GM23338 (cell line): ENCODE results near the gene KLK6. TPM values are rescaled to one million over a fixed set of nuclear protein-coding genes. Genes with fewer than 3 reads are reported as not detected.

Experiments used
- ATAC-seq: fragments of 200-7000 bp; cut with Tn5 transposase; 3 replicates; pipeline ENCODE4 v1.9.1; 2020
- DNase-seq: peaks from one replicate; pipeline ENCODE4 v3.0.0-alpha.2; 2015; ENCODE audit warnings: low spot score
- H2AFZ ChIP-seq: fragments of 200-600 bp; sonication (generic); 2 replicates; pipeline ENCODE4 v1.8.0; 2016; ENCODE audit warnings: antibody characterized with exemption, mild to moderate bottlenecking, moderate library complexity
- H3F3A ChIP-seq: fragments of 200-600 bp; sonication (generic); replicated peaks from 2 replicates; pipeline ENCODE4 v1.8.0; 2017; ENCODE audit warnings: antibody characterized with exemption, mixed run types, low read depth
- H3K27ac ChIP-seq: fragments of 200-600 bp; sonication (generic); 2 replicates; pipeline ENCODE4 v1.6.1; 2016; ENCODE audit warnings: low read depth
- H3K27me3 ChIP-seq: fragments of 200-600 bp; sonication (generic); 2 replicates; pipeline ENCODE4 v1.8.0; 2016; ENCODE audit warnings: mild to moderate bottlenecking, mixed run types, moderate library complexity; ENCODE audit not compliant: insufficient read depth
- H3K36me3 ChIP-seq: fragments of 200-600 bp; sonication (generic); 2 replicates; pipeline ENCODE4 v1.8.0; 2016; ENCODE audit warnings: mild to moderate bottlenecking; ENCODE audit not compliant: insufficient read depth
- H3K4me1 ChIP-seq: fragments of 200-600 bp; sonication (generic); 2 replicates; pipeline ENCODE4 v1.8.0; 2016; ENCODE audit warnings: mild to moderate bottlenecking, moderate library complexity; ENCODE audit not compliant: insufficient read depth
- H3K4me2 ChIP-seq: fragments of 200-600 bp; sonication (generic); 2 replicates; pipeline ENCODE4 v1.7.1; 2017; ENCODE audit warnings: mixed run types
- H3K4me3 ChIP-seq: fragments of 200-600 bp; sonication (generic); 2 replicates; pipeline ENCODE4 v1.6.1; 2016; ENCODE audit warnings: mixed run types
- H3K79me2 ChIP-seq: fragments of 200-600 bp; sonication (generic); replicated peaks from 2 replicates; pipeline ENCODE4 v1.8.0; 2017; ENCODE audit warnings: mild to moderate bottlenecking; ENCODE audit not compliant: insufficient read depth
- H3K9me2 ChIP-seq: fragments of 200-600 bp; sonication (generic); 2 replicates; pipeline ENCODE4 v1.8.0; 2017; ENCODE audit not compliant: insufficient read depth
- H4K20me1 ChIP-seq: fragments of 200-600 bp; sonication (generic); replicated peaks from 2 replicates; pipeline ENCODE4 v1.8.0; 2017; ENCODE audit warnings: mild to moderate bottlenecking; ENCODE audit not compliant: insufficient read depth
- H3K27ac Mint-ChIP-seq: 2 replicates; pipeline ENCODE4 v1.8.0; 2020; ENCODE audit warnings: inconsistent platforms, mild to moderate bottlenecking, moderate library complexity, mixed read lengths
- H3K27me3 Mint-ChIP-seq: 3 replicates; pipeline ENCODE4 v1.8.0; 2022; ENCODE audit warnings: low read depth, mild to moderate bottlenecking, moderate library complexity, mixed read lengths, inconsistent platforms; ENCODE audit not compliant: insufficient read depth, poor library complexity
- H3K36me3 Mint-ChIP-seq: 3 replicates; pipeline ENCODE4 v1.8.0; 2021; ENCODE audit warnings: low read depth, mild to moderate bottlenecking, inconsistent platforms, moderate library complexity, mixed read lengths
- H3K4me1 Mint-ChIP-seq: 3 replicates; pipeline ENCODE4 v1.8.0; 2020; ENCODE audit warnings: mild to moderate bottlenecking, inconsistent platforms, mixed read lengths
- H3K4me3 Mint-ChIP-seq: 3 replicates; pipeline ENCODE4 v1.8.0; 2021; ENCODE audit warnings: moderate library complexity, mild to moderate bottlenecking, inconsistent platforms, mixed read lengths
- H3K9me3 Mint-ChIP-seq: 3 replicates; pipeline ENCODE4 v1.8.0; 2020; ENCODE audit warnings: moderate library complexity, mild to moderate bottlenecking, inconsistent platforms, mixed read lengths
- CREB1 ChIP-seq: fragments of 250-450 bp; sonication (Bioruptor Pico); IDR thresholded peaks from 2 replicates; pipeline ENCODE4 v1.5.0; 2020; ENCODE audit warnings: low read depth, mild to moderate bottlenecking, moderate library complexity
- EZH2 ChIP-seq: fragments of 200-600 bp; sonication (generic); IDR thresholded peaks from one replicate; pipeline ENCODE4 v1.8.0; 2017; ENCODE audit warnings: antibody characterized with exemption, mild to moderate bottlenecking, low read depth; ENCODE audit not compliant: unreplicated experiment
- EZH2phosphoT487 ChIP-seq: fragments of 200-600 bp; sonication (generic); IDR thresholded peaks from one replicate; pipeline ENCODE4 v1.8.1; 2018; ENCODE audit warnings: antibody characterized with exemption; ENCODE audit not compliant: unreplicated experiment
- JUNB ChIP-seq: IDR thresholded peaks from one replicate; pipeline ENCODE4 v1.6.1; 2016; ENCODE audit warnings: antibody characterized with exemption; ENCODE audit not compliant: unreplicated experiment
- NANOG ChIP-seq: IDR thresholded peaks from 2 replicates; pipeline ENCODE4 v1.6.1; 2016; ENCODE audit warnings: antibody characterized with exemption, borderline replicate concordance
- POLR2AphosphoS5 ChIP-seq: IDR thresholded peaks from 2 replicates; pipeline ENCODE4 v1.6.1; 2016; ENCODE audit warnings: antibody characterized with exemption, low read depth
- STAT1 ChIP-seq: IDR thresholded peaks from one replicate; pipeline ENCODE4 v1.6.1; 2016; ENCODE audit warnings: antibody characterized with exemption; ENCODE audit not compliant: unreplicated experiment
- ZNF114 ChIP-seq: fragments of 250-450 bp; sonication (Bioruptor Pico); IDR thresholded peaks from 2 replicates; pipeline ENCODE4 v1.5.0; 2020; ENCODE audit warnings: mild to moderate bottlenecking, moderate library complexity
- ZNF331 ChIP-seq: fragments of 250-450 bp; sonication (Bioruptor Pico); IDR thresholded peaks from 2 replicates; pipeline ENCODE4 v1.5.0; 2020; ENCODE audit warnings: low read depth, mild to moderate bottlenecking, moderate library complexity
- polyA plus RNA-seq: library from polyadenylated mRNA; unstranded; fragments of >200 nt; fragmentation: Nextera tagmentation; extraction: Ambion mirVana; gene quantifications from 2 replicates; pipeline ENCODE4 v1.2.1, GENCODE V29; 2016
- total RNA-seq: library from RNA; depleted of rRNA; stranded (reverse); fragments of >200 nt; shearing (Covaris generic); gene quantifications from 2 replicates; pipeline ENCODE4 v1.2.3, GENCODE V29; 2014
- TF ChIP-seq, protein P1 (sequence below): fragments of 250-450 bp; sonication (Bioruptor Pico); IDR thresholded peaks from 2 replicates; pipeline ENCODE4 v1.5.0; 2020; ENCODE audit warnings: mild to moderate bottlenecking, moderate library complexity
- TF ChIP-seq, protein P2 (sequence below), 2 experiments: fragments of 200-600 bp in 1 of 2; sonication (generic) in 1 of 2; conservative IDR thresholded peaks; 2 replicates each; pipeline versions ENCODE4 v1.5.1 to v1.6.1; 2016 to 2017; ENCODE audit warnings: antibody characterized with exemption in 2 of 2, low read depth in 2 of 2, mild to moderate bottlenecking in 2 of 2, moderate library complexity in 1 of 2
- TF ChIP-seq, protein P3 (sequence below): IDR thresholded peaks from one replicate; pipeline ENCODE4 v1.6.1; 2018; ENCODE audit warnings: antibody characterized with exemption; ENCODE audit not compliant: unreplicated experiment
- TF ChIP-seq, protein P4 (sequence below): IDR thresholded peaks from 2 replicates; pipeline ENCODE4 v1.6.1; 2016; ENCODE audit warnings: antibody characterized with exemption

The KLK6 gene
- total and polyA plus RNA-seq, 2 experiments from 2014 or later, result 0.47 to 0.56 TPM

DNA sequence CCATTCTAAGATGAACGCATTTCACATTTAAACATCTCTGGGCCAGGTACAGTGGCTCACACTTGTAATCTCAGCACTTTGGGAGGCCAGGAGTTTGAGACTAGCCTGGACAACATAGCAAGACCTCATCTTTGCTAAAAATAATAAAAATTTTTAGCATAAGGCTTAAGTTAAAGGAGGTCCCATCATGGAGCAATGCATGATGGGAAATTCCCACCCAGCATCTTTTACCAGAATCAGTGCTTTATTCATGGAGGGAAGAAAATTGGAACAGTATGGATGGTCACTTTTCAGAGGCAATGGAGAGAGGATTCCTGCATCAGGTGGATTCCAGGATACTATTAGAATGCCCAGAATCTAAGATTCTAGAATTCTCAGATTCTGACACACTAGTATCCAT lies 35.9 kb upstream of the KLK6 start:
- Mint-ChIP-seq H3K27ac (no peak overlapping the region), H3K9me3 (no peaks in the 10 kb centered on the region), H3K36me3 (no peaks in the 10 kb centered on the region), H3K4me1 (peaks cover 19% of the 10 kb centered on the region), H3K4me3 (no peak overlapping the region), H3K27me3 (peaks cover 22% of the 10 kb centered on the region)
- Histone ChIP-seq H3K9me2 (no peaks in the 10 kb centered on the region), H3K79me2 (no peaks in the 10 kb centered on the region), H3K4me1 (peaks cover 17% of the 10 kb centered on the region), H3F3A (no peaks in the 10 kb centered on the region), H2AFZ (no peak overlapping the region), H3K4me3 (no peak overlapping the region), H3K27ac (no peak overlapping the region), H3K36me3 (no peaks in the 10 kb centered on the region), H3K4me2 (no peak overlapping the region), H3K27me3 (no peaks in the 10 kb centered on the region), H4K20me1 (no peaks in the 10 kb centered on the region)
- no peak for TF ChIP-seq STAT1
- no peak for TF ChIP-seq ZNF331 (CRISPR knock-in tag)
- TF ChIP-seq JUNB, result no peak
- no peak for TF ChIP-seq CREB1 (CRISPR knock-in tag)
- TF ChIP-seq ZNF114 (CRISPR knock-in tag), result no peak
- TF ChIP-seq, protein P1, sequence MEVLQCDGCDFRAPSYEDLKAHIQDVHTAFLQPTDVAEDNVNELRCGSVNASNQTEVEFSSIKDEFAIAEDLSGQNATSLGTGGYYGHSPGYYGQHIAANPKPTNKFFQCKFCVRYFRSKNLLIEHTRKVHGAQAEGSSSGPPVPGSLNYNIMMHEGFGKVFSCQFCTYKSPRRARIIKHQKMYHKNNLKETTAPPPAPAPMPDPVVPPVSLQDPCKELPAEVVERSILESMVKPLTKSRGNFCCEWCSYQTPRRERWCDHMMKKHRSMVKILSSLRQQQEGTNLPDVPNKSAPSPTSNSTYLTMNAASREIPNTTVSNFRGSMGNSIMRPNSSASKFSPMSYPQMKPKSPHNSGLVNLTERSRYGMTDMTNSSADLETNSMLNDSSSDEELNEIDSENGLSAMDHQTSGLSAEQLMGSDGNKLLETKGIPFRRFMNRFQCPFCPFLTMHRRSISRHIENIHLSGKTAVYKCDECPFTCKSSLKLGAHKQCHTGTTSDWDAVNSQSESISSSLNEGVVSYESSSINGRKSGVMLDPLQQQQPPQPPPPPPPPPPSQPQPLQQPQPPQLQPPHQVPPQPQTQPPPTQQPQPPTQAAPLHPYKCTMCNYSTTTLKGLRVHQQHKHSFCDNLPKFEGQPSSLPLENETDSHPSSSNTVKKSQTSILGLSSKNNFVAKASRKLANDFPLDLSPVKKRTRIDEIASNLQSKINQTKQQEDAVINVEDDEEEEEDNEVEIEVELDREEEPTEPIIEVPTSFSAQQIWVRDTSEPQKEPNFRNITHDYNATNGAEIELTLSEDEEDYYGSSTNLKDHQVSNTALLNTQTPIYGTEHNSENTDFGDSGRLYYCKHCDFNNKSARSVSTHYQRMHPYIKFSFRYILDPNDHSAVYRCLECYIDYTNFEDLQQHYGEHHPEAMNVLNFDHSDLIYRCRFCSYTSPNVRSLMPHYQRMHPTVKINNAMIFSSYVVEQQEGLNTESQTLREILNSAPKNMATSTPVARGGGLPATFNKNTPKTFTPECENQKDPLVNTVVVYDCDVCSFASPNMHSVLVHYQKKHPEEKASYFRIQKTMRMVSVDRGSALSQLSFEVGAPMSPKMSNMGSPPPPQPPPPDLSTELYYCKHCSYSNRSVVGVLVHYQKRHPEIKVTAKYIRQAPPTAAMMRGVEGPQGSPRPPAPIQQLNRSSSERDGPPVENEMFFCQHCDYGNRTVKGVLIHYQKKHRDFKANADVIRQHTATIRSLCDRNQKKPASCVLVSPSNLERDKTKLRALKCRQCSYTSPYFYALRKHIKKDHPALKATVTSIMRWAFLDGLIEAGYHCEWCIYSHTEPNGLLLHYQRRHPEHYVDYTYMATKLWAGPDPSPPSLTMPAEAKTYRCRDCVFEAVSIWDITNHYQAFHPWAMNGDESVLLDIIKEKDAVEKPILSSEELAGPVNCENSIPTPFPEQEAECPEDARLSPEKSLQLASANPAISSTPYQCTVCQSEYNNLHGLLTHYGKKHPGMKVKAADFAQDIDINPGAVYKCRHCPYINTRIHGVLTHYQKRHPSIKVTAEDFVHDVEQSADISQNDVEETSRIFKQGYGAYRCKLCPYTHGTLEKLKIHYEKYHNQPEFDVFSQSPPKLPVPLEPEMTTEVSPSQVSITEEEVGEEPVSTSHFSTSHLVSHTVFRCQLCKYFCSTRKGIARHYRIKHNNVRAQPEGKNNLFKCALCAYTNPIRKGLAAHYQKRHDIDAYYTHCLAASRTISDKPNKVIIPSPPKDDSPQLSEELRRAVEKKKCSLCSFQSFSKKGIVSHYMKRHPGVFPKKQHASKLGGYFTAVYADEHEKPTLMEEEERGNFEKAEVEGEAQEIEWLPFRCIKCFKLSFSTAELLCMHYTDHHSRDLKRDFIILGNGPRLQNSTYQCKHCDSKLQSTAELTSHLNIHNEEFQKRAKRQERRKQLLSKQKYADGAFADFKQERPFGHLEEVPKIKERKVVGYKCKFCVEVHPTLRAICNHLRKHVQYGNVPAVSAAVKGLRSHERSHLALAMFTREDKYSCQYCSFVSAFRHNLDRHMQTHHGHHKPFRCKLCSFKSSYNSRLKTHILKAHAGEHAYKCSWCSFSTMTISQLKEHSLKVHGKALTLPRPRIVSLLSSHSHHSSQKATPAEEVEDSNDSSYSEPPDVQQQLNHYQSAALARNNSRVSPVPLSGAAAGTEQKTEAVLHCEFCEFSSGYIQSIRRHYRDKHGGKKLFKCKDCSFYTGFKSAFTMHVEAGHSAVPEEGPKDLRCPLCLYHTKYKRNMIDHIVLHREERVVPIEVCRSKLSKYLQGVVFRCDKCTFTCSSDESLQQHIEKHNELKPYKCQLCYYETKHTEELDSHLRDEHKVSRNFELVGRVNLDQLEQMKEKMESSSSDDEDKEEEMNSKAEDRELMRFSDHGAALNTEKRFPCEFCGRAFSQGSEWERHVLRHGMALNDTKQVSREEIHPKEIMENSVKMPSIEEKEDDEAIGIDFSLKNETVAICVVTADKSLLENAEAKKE (CRISPR knock-in tag), result no peak
- no peak for TF ChIP-seq EZH2phosphoT487
- TF ChIP-seq EZH2, result no peak
- no peak for TF ChIP-seq NANOG
- TF ChIP-seq, protein P2, sequence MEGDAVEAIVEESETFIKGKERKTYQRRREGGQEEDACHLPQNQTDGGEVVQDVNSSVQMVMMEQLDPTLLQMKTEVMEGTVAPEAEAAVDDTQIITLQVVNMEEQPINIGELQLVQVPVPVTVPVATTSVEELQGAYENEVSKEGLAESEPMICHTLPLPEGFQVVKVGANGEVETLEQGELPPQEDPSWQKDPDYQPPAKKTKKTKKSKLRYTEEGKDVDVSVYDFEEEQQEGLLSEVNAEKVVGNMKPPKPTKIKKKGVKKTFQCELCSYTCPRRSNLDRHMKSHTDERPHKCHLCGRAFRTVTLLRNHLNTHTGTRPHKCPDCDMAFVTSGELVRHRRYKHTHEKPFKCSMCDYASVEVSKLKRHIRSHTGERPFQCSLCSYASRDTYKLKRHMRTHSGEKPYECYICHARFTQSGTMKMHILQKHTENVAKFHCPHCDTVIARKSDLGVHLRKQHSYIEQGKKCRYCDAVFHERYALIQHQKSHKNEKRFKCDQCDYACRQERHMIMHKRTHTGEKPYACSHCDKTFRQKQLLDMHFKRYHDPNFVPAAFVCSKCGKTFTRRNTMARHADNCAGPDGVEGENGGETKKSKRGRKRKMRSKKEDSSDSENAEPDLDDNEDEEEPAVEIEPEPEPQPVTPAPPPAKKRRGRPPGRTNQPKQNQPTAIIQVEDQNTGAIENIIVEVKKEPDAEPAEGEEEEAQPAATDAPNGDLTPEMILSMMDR (conservative IDR thresholded peaks at IDR 0.05; ENCODE audit: low read depth in 2 of 2), result no peak
- TF ChIP-seq, protein P3, sequence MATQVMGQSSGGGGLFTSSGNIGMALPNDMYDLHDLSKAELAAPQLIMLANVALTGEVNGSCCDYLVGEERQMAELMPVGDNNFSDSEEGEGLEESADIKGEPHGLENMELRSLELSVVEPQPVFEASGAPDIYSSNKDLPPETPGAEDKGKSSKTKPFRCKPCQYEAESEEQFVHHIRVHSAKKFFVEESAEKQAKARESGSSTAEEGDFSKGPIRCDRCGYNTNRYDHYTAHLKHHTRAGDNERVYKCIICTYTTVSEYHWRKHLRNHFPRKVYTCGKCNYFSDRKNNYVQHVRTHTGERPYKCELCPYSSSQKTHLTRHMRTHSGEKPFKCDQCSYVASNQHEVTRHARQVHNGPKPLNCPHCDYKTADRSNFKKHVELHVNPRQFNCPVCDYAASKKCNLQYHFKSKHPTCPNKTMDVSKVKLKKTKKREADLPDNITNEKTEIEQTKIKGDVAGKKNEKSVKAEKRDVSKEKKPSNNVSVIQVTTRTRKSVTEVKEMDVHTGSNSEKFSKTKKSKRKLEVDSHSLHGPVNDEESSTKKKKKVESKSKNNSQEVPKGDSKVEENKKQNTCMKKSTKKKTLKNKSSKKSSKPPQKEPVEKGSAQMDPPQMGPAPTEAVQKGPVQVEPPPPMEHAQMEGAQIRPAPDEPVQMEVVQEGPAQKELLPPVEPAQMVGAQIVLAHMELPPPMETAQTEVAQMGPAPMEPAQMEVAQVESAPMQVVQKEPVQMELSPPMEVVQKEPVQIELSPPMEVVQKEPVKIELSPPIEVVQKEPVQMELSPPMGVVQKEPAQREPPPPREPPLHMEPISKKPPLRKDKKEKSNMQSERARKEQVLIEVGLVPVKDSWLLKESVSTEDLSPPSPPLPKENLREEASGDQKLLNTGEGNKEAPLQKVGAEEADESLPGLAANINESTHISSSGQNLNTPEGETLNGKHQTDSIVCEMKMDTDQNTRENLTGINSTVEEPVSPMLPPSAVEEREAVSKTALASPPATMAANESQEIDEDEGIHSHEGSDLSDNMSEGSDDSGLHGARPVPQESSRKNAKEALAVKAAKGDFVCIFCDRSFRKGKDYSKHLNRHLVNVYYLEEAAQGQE, result no peak
- TF ChIP-seq, protein P4, sequence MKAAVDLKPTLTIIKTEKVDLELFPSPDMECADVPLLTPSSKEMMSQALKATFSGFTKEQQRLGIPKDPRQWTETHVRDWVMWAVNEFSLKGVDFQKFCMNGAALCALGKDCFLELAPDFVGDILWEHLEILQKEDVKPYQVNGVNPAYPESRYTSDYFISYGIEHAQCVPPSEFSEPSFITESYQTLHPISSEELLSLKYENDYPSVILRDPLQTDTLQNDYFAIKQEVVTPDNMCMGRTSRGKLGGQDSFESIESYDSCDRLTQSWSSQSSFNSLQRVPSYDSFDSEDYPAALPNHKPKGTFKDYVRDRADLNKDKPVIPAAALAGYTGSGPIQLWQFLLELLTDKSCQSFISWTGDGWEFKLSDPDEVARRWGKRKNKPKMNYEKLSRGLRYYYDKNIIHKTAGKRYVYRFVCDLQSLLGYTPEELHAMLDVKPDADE, result no peak
- TF ChIP-seq POLR2AphosphoS5, result no peak
- DNase-seq (no peak), ATAC-seq (no peak)
